B cell (primary cell): ENCODE measurements around the gene DUSP1. TPM values are rescaled to one million over a fixed set of nuclear protein-coding genes. Genes with fewer than 3 reads are reported as not detected.

Experiments
- ATAC-seq: fragments of 200-7000 bp; cut with Tn5 transposase; one replicate; pipeline ENCODE4 v1.10.0; 2021; ENCODE audit warnings: low read depth, mild to moderate bottlenecking, moderate number of reproducible peaks, moderate library complexity
- CTCF ChIA-PET: fragments of 350-600 bp; sonication (Branson Sonifier 250); formaldehyde crosslinking; loops from one replicate; lab custom pipeline; 2021; ENCODE audit warnings: antibody characterized with exemption, inconsistent platforms; lab: Charles Lee
- POLR2A ChIA-PET: fragments of 350-600 bp; sonication (Branson Sonifier 250); formaldehyde crosslinking; loops from one replicate; lab custom pipeline; 2021; ENCODE audit warnings: antibody characterized with exemption; lab: Charles Lee
- DNase-seq: peaks from one replicate; pipeline ENCODE4 v3.0.0; 2013
- H2AFZ ChIP-seq: 2 replicates; pipeline ENCODE4 v1.6.1; 2012; ENCODE audit warnings: mild to moderate bottlenecking, low read depth, low read length; ENCODE audit not compliant: insufficient read depth, poor library complexity, severe bottlenecking
- H3K27ac ChIP-seq, 2 donors: 1 replicate in 1 of 2; 2 replicates in 1 of 2; pipeline ENCODE4 v1.5.1; 2012 to 2013; ENCODE audit warnings: low read length in 2 of 2, mild to moderate bottlenecking in 2 of 2, moderate library complexity in 1 of 2
- H3K27me3 ChIP-seq, 4 experiments: fragments of 200-600 bp in 1 of 4; sonication (generic) in 1 of 4; replicated peaks in 1 of 4; 1 replicate in 2 of 4; 2 replicates in 2 of 4; pipeline versions ENCODE4 v1.6.1 to v1.7.0; 2013 to 2016; ENCODE audit warnings: low read length in 3 of 4, mild to moderate bottlenecking in 2 of 4, mixed read lengths in 1 of 4, moderate library complexity in 1 of 4; ENCODE audit not compliant: insufficient read depth in 4 of 4, control insufficient read depth in 3 of 4; ENCODE audit errors: control extremely low read depth in 1 of 4
- H3K36me3 ChIP-seq, 2 experiments: replicated peaks in 1 of 2; 1 replicate in 1 of 2; 2 replicates in 1 of 2; pipeline versions ENCODE4 v1.6.1 to v1.7.1; 2013; ENCODE audit warnings: low read length in 1 of 2; ENCODE audit not compliant: insufficient read depth in 2 of 2, control insufficient read depth in 1 of 2; ENCODE audit errors: control extremely low read depth in 1 of 2, extremely low read depth in 1 of 2
- H3K4me1 ChIP-seq, 2 donors: fragments of 200-600 bp in 1 of 2; sonication (generic) in 1 of 2; 1 replicate in 1 of 2; 2 replicates in 1 of 2; pipeline versions ENCODE4 v1.5.1 to v1.6.1; 2013 to 2017; ENCODE audit warnings: low read length in 2 of 2; ENCODE audit not compliant: control insufficient read depth in 2 of 2, insufficient read depth in 2 of 2
- H3K4me2 ChIP-seq: replicated peaks from 2 replicates; pipeline ENCODE3; 2012; ENCODE audit warnings: mild to moderate bottlenecking, low read depth, low read length; ENCODE audit not compliant: poor library complexity, severe bottlenecking
- H3K4me3 ChIP-seq, 5 experiments: fragments of 200-600 bp in 1 of 5; sonication (generic) in 1 of 5; 1 replicate in 3 of 5; 2 replicates in 2 of 5; pipeline versions ENCODE4 v1.5.1 to v1.7.0; 2011 to 2016; ENCODE audit warnings: low read length in 4 of 5, mild to moderate bottlenecking in 4 of 5, low read depth in 2 of 5, control low read depth in 1 of 5, moderate library complexity in 1 of 5; ENCODE audit not compliant: insufficient read depth in 1 of 5; ENCODE audit errors: control extremely low read depth in 1 of 5, extremely low read depth in 1 of 5
- H3K79me2 ChIP-seq: fragments of 200-600 bp; sonication (generic); one replicate; pipeline ENCODE4 v1.6.0; 2016; ENCODE audit warnings: low read length; ENCODE audit not compliant: control insufficient read depth, insufficient read depth
- H3K9ac ChIP-seq: fragments of 200-600 bp; sonication (generic); 2 replicates; pipeline ENCODE4 v1.6.1; 2017; ENCODE audit warnings: mild to moderate bottlenecking, low read length, moderate library complexity
- H3K9me3 ChIP-seq, 3 donors: one replicate each; pipeline versions ENCODE4 v1.6.1 to v1.7.1; 2013; ENCODE audit warnings: low read length in 2 of 3; ENCODE audit not compliant: control insufficient read depth in 2 of 3, insufficient read depth in 1 of 3; ENCODE audit errors: control extremely low read depth in 1 of 3
- H4K20me1 ChIP-seq: 2 replicates; pipeline ENCODE4 v1.6.0; 2012; ENCODE audit warnings: mild to moderate bottlenecking, low read length; ENCODE audit not compliant: insufficient read depth, control insufficient read depth, poor library complexity, severe bottlenecking
- H3K27ac Mint-ChIP-seq: one replicate; pipeline ENCODE4 v1.8.0; 2021; ENCODE audit warnings: mixed read lengths
- H3K27me3 Mint-ChIP-seq: one replicate; pipeline ENCODE4 v1.8.0; 2021; ENCODE audit warnings: mixed read lengths
- H3K4me1 Mint-ChIP-seq: one replicate; pipeline ENCODE4 v1.8.0; 2021; ENCODE audit warnings: mixed read lengths
- H3K4me3 Mint-ChIP-seq: one replicate; pipeline ENCODE4 v1.8.0; 2021; ENCODE audit warnings: mixed read lengths
- H3K9me3 Mint-ChIP-seq: one replicate; pipeline ENCODE4 v1.8.0; 2022; ENCODE audit warnings: mixed read lengths; ENCODE audit not compliant: insufficient read depth
- CTCF ChIP-seq: fragments of 200-600 bp; IDR thresholded peaks from one replicate; pipeline ENCODE4 v1.8.0; 2022; ENCODE audit warnings: antibody characterized with exemption, mild to moderate bottlenecking
- EZH2 ChIP-seq: IDR thresholded peaks from 2 replicates; pipeline ENCODE4 v1.6.1; 2012; ENCODE audit warnings: borderline replicate concordance, low read depth, mild to moderate bottlenecking, moderate library complexity, low read length; ENCODE audit not compliant: insufficient read depth, poor library complexity, severe bottlenecking
- WGBS: methylation state at CpG from one replicate; pipeline ENCODE4 v1.1.5; 2013; ENCODE audit warnings: missing lambda C conversion rate; ENCODE audit not compliant: insufficient coverage; 5-methylcytosine and 5-hydroxymethylcytosine counted together
- intact Hi-C: fragments of 100-400 bp; cut with micrococcal nuclease; formaldehyde crosslinking; loops from one replicate; pipeline ENCODE4 v1.10.0; 2022
- polyA plus RNA-seq: library from polyadenylated mRNA; depleted of rRNA; stranded (reverse); fragments of >200 nt; gene quantifications from 2 replicates; pipeline ENCODE4 v1.2.3, GENCODE V29; 2012
- total RNA-seq, 2 donors: library from RNA; stranded (reverse); fragments of 120-200 nt in 1 of 2; gene quantifications; 1 replicate in 1 of 2; 2 replicates in 1 of 2; pipeline versions ENCODE4 v1.2.3 to v1.2.4, GENCODE V29; 2013 to 2022

The DUSP1 gene
- total and polyA plus RNA-seq, 2 donors (not counting 1 experiment from before 2014, with no cell fraction given) = 71.2 to 4,228 TPM

- DNase-seq (no peak), ATAC-seq (no peak)
- no peaks in the 10 kb centered on the region for H3K9me3 Mint-ChIP-seq
- POLR2A ChIA-PET = interaction anchor here (0.6 kb wide), 1 partner anchor 43 kb away, joined by 5 read pairs; no protein-coding TSS in a partner anchor
- intact Hi-C loops = no loop called here
- H3K9me3 ChIP-seq = peaks cover 0 to 18% (median 2%) of the 10 kb centered on the region in 3 donors
- 89% methylated on average over 3 of the region's 5 CpGs for WGBS
- no peak overlapping the region for H2AFZ ChIP-seq
- no peak overlapping the region for H3K9ac ChIP-seq
- no peaks in the 10 kb centered on the region for H3K79me2 ChIP-seq
- no peaks in the 10 kb centered on the region for H3K36me3 ChIP-seq
- TF ChIP-seq CTCF = no peak
- TF ChIP-seq EZH2 = no peak
- H3K4me3 Mint-ChIP-seq = no peak overlapping the region
- no peaks in the 10 kb centered on the region for H3K27me3 Mint-ChIP-seq
- H3K4me1 ChIP-seq = peaks cover 0 to 13% of the 10 kb centered on the region in 2 donors
- H3K4me1 Mint-ChIP-seq = peaks cover 7% of the 10 kb centered on the region
- no peak overlapping the region for H3K27ac ChIP-seq
- no peaks in the 10 kb centered on the region for H3K27me3 ChIP-seq
- no peak overlapping the region for H3K4me2 ChIP-seq
- no peak overlapping the region for H3K27ac Mint-ChIP-seq
- CTCF ChIA-PET = interaction anchor here (1.2 kb wide), 1 partner anchor 10 kb away, joined by 5 read pairs; no protein-coding TSS in a partner anchor
- H3K4me3 ChIP-seq = no peak overlapping the region
- H4K20me1 ChIP-seq = no peaks in the 10 kb centered on the region
Observed at GRCh38 chr5:172790496-172790889, 19.5 kb upstream of the DUSP1 start.

- no peak overlapping the region for H3K27ac ChIP-seq
- peaks cover 7% of the 10 kb centered on the region for H3K4me1 Mint-ChIP-seq
- WGBS = 100% methylated on average over 4 of the region's 9 CpGs
- no peaks in the 10 kb centered on the region for H3K9me3 Mint-ChIP-seq
- no peaks in the 10 kb centered on the region for H4K20me1 ChIP-seq
- no peak overlapping the region for H3K4me2 ChIP-seq
- no peaks in the 10 kb centered on the region for H3K27me3 ChIP-seq
- H3K27ac Mint-ChIP-seq = no peak overlapping the region
- no peak for TF ChIP-seq CTCF
- TF ChIP-seq EZH2 = no peak
- H3K36me3 ChIP-seq = no peaks in the 10 kb centered on the region
- H3K4me3 Mint-ChIP-seq = no peak overlapping the region
- peaks cover 0 to 18% (median 2%) of the 10 kb centered on the region in 3 donors for H3K9me3 ChIP-seq
- no peak overlapping the region for H3K9ac ChIP-seq
- intact Hi-C loops = no loop called here
- DNase-seq (no peak), ATAC-seq (no peak)
- peaks cover 0 to 13% of the 10 kb centered on the region in 2 donors for H3K4me1 ChIP-seq
- no peaks in the 10 kb centered on the region for H3K27me3 Mint-ChIP-seq
- H2AFZ ChIP-seq = peak overlapping the region; percentile 48
- H3K4me3 ChIP-seq = no peak overlapping the region
- H3K79me2 ChIP-seq = no peaks in the 10 kb centered on the region
- CTCF ChIA-PET = interaction anchor here (0.6 to 0.7 kb wide), 2 partner anchors 20 to 149 kb away, joined by 3 to 5 read pairs; no protein-coding TSS in a partner anchor
- POLR2A ChIA-PET = interaction anchor here (0.6 kb wide), 1 partner anchor 44 kb away, joined by 5 read pairs; no protein-coding TSS in a partner anchor
Observed at GRCh38 chr5:172789687-172790495, 18.9 kb upstream of the DUSP1 start.
